Activated CD4-positive, CD25-positive, alpha-beta regulatory T cell treated with anti-CD3 and anti-CD28 coated beads, Interleukin-2, amount 50 U/mL, for 24 hours (primary cell): ENCODE results near the gene HOXD3.

Experiments
- ATAC-seq, 2 donors: fragments of 150-1000 bp; cut with Tn5 transposase; one replicate each; pipeline ENCODE4 v1.10.0; 2021; ENCODE audit warnings: mild to moderate bottlenecking in 1 of 2, moderate library complexity in 1 of 2

The HOXD3 gene

GRCh38 chr2:176182671-176183070, 25.6 kb downstream of the HOXD3 start:
- no peak for ATAC-seq

DNA sequence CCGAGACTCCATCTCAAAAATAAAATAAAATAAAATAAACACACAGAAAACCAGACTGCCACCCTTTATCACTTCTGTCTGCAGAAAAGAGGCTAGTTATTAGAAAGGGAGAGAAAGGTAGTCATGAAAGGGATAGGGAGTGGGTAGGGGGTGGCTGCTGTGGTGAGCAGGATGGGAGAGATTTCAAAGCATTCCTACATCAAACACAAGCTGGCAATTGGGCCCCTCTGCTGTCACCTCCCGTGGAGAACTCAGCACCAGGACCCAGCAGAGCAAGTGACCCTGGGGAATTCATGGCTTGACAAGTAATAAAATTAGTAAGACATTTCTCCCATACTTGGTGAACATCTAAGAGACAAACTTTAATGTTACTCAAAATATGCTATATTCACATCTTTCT, 27.6 kb downstream of the HOXD3 start:
- no peak for ATAC-seq

- no peak for ATAC-seq
These were observed 28.9 kb downstream of the HOXD3 start for GRCh38 chr2:176186024-176186423.

DNA sequence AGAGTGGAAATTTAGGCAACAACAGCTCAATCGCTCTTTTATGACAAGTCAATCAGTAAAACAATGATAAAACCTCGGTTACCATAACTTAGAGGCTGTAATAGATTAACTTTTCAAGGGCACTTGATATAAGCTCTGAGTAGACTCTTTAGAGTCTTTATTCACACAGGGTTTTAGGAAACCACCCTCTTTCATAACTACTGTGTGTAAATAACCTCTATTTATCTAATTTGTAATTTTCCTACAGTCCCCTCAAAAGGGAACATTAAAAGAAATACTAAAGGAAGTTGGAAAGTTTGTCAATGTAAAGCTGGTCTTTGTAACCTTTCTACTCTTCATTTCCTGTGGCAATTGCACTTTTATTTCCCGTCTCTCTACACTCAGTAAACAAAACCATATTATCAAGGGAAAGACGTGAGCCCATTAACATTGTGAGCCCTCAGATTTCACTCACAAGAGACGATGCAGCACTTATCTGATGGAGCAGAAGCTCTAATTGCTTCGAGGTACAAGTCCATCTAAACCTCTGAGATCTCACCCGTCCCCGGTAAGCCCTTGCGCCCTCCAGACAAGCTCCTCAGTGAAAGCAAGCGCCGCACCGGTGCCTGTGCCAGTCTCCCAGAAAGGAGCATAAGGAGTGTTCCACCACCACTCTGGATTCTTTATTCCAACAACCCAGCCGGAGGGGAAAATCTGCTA, 30.2 kb downstream of the HOXD3 start:
- ATAC-seq, result no peak

- ATAC-seq, result no peak
These were observed 31.0 kb downstream of the HOXD3 start, which contains the start of gene HOXD1 for GRCh38 chr2:176187899-176188773. HOXD1 (plus strand) TSS chr2:176188668; CDS start chr2:176188802, 134 bp downstream.

DNA sequence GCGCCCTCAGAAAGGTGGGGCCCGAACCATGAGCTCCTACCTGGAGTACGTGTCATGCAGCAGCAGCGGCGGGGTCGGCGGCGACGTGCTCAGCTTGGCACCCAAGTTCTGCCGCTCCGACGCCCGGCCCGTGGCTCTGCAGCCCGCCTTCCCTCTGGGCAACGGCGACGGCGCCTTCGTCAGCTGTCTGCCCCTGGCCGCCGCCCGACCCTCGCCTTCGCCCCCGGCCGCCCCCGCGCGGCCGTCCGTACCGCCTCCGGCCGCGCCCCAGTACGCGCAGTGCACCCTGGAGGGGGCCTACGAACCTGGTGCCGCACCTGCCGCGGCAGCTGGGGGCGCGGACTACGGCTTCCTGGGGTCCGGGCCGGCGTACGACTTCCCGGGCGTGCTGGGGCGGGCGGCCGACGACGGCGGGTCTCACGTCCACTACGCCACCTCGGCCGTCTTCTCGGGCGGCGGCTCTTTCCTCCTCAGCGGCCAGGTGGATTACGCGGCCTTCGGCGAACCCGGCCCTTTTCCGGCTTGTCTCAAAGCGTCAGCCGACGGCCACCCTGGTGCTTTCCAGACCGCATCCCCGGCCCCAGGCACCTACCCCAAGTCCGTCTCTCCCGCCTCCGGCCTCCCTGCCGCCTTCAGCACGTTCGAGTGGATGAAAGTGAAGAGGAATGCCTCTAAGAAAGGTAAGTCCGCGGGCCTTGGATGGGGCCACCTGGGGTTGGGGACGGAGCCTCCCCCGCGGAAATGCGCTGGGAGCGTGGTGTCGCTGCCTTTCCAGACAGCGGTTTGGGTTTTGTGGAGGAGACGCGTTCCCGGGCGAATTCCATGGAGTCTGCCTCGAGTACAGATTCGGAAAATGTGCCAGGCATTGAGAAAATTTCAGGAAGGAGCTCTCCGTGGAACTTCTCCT, 31.9 kb downstream of the HOXD3 start:
- no peak for ATAC-seq

- no peak for ATAC-seq
These were observed 32.9 kb downstream of the HOXD3 start for GRCh38 chr2:176189681-176190641.

GRCh38 chr2:176192351-176192750, 35.2 kb downstream of the HOXD3 start:
- ATAC-seq, result no peak

GRCh38 chr2:176193048-176193447, 35.9 kb downstream of the HOXD3 start:
- ATAC-seq, result no peak

- no peak for ATAC-seq
These were observed 42.8 kb downstream of the HOXD3 start for GRCh38 chr2:176199902-176200301.

GRCh38 chr2:176200971-176201370, 43.9 kb downstream of the HOXD3 start:
- no peak for ATAC-seq

GRCh38 chr2:176202491-176202890, 45.4 kb downstream of the HOXD3 start:
- ATAC-seq, result no peak

DNA sequence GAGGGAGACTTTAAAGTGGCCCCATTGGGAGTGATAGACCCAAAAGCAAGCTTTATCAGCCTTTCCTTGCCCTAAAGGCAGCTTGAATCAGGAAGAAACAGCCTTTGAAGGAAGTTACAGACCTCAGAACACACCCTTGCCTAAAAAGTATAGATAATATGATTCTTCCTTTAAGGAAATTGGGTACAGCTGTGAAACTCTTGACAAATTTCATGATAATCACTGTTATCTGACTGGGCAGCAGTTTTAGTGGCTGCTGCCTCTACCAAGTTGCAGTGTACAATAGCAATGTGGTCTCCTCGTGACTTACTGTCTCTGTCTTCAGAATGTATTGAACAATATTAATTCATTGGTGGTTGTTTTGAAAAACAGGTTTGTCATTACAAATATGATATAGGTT, 48.0 kb downstream of the HOXD3 start:
- ATAC-seq, result no peak

GRCh38 chr2:176206136-176206535, 49.0 kb downstream of the HOXD3 start:
- no peak for ATAC-seq

DNA sequence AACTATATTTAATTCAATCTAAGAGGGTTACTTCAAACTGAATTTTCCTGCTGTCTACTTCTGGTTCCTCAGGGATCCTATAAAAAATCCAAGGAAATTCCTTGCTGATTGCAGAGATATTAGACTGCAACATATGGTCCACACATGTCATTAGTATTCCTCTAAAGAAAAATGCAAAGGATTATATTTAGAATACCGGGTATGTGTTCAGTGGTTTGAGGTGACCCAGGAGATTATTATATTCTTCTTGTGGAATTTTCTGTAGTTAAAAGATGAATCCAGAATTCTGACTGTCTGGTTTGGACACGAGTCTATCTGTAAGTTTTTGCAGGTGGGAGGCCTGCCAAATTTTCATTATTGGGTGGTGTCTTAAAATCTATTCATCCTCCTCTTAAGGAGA, 49.6 kb downstream of the HOXD3 start:
- no peak for ATAC-seq

DNA sequence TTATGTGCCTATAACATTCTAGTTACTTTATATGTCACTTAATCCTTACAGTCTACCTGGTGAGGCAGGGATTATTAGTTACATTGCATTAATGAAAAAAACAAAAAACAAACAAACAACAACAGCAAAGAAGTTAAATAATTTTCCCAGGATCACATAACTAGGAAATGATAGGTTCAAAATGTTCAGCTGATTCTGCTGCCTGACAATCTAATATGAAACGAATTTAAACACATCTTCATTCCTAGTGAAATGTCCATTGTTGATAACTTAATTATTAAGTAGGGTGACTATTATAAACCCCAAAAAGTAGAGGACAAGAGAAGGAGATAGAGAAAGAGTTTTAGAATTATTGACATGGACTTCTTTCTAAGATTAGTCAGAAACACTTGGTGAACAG, 54.0 kb downstream of the HOXD3 start:
- ATAC-seq, result no peak

DNA sequence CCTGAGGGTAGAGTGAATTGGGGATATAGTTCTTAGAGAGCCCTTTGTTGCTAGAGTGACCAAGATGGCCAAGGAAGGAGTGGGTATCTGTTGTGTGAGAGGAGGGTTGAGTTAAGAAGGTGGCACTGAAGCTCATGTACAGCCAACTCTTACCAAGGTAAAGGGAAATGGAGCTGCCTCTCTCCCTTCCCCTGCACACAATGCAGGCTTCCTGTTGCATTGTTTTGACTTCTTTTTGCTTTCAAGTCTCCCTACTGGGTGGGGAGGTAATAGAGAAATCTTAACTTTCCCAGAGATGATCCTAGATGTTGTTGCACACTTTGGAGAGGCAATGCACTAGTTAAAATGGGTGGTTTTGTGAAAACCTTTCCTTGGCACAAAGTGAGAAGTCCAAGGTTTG, 55.2 kb downstream of the HOXD3 start:
- ATAC-seq, result no peak

DNA sequence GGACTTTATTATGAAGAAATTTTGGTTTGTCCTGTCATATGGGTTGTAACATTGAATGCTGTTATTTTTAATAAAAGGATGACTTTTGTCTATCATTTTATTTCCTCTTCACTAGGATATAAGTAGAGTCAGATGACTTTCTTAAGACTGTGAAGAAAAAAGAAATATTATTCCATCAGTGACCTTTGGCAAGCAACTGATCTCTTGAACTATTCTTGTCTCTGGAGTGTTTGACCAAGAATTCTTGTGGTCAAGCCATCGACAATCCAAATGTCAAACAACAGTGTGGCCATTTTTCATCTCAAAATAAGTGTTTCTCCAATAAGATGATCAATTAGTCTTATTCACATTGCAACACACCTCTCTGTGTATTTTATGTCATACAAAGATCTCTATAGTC, 56.3 kb downstream of the HOXD3 start:
- ATAC-seq, result no peak
